ENCODE data around the gene MYT1.

DNA sequence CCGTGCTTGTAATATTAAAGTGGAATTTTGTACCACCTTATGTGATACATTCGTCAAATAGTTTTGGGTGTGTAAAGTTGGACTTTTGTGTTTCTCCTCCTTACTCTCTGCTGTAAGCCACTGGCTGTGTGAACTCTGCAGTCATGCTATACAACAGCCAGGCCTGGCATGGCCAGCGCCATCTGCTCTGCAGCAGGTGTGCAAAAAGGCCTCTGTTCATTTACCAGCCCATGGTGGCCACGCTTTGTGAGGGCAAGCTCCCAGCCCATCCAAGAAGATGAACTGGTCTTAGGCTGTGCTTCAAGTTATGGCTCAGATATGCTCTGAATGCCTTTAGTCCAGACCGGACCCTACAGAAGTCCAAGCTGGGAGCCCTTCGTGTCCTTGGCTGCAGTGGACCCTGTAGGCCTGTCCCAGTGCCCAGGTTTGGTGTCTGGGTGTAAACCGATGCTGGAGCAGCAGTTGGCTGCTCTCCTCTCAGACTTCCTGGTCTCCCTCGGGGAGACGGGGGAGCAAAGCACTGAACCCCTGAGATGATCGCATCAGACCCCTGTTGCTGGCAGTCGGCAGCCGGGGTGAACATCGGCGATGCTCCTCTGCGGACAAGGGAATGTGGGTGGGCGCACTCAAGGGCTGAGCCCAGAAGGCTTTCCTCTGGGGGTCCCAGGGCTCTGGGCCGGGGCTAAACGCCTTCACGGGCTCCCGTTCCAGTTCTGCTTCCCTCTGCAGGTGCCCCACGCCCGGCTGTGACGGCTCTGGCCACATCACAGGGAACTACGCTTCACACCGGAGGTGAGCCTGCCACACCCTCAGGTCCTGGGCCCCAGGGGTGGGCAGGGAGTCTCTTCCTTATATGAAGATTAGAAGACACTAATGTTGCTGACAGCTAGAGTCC lies 62.7 kb downstream of the MYT1 start:
- TF ChIP-seq, protein P1, sequence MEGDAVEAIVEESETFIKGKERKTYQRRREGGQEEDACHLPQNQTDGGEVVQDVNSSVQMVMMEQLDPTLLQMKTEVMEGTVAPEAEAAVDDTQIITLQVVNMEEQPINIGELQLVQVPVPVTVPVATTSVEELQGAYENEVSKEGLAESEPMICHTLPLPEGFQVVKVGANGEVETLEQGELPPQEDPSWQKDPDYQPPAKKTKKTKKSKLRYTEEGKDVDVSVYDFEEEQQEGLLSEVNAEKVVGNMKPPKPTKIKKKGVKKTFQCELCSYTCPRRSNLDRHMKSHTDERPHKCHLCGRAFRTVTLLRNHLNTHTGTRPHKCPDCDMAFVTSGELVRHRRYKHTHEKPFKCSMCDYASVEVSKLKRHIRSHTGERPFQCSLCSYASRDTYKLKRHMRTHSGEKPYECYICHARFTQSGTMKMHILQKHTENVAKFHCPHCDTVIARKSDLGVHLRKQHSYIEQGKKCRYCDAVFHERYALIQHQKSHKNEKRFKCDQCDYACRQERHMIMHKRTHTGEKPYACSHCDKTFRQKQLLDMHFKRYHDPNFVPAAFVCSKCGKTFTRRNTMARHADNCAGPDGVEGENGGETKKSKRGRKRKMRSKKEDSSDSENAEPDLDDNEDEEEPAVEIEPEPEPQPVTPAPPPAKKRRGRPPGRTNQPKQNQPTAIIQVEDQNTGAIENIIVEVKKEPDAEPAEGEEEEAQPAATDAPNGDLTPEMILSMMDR (IDR thresholded peaks at IDR 0.05) = no peak
- TF ChIP-seq POLR2A (IDR thresholded peaks at IDR 0.05) (no peak), EP300 (IDR thresholded peaks at IDR 0.05) (no peak)

Data from tibial nerve (tissue), 4 donors.